SK-N-SH treated with all-trans-retinoic acid at 6 μM for 48 hours (cell line): ENCODE measurements around the gene RAPGEF4.

Experiments used
- ISL1 ChIP-seq: fragments of 250-450 bp; sonication (Bioruptor Pico); IDR thresholded peaks from 2 replicates; pipeline ENCODE4 v2.1.2; 2022; ENCODE audit warnings: mild to moderate bottlenecking, moderate library complexity
- PATZ1 ChIP-seq: fragments of 250-450 bp; sonication (Bioruptor Pico); IDR thresholded peaks from 2 replicates; pipeline ENCODE4 v1.8.0; 2020; ENCODE audit warnings: mild to moderate bottlenecking, moderate library complexity, borderline replicate concordance
- PPARA ChIP-seq: fragments of 250-450 bp; sonication (Bioruptor Pico); IDR thresholded peaks from 2 replicates; pipeline ENCODE4 v1.5.0; 2020; ENCODE audit warnings: mild to moderate bottlenecking, borderline replicate concordance

- TF ChIP-seq PPARA (CRISPR knock-in tag) (no peak), ISL1 (CRISPR knock-in tag) (no peak), PATZ1 (CRISPR knock-in tag) (no peak)
These were observed 231.7 kb downstream of the RAPGEF4 start for GRCh38 chr2:172967036-172967982.
